Stomach (tissue), 4 donors: ENCODE measurements around the gene GADD45GIP1.

Experiments
- POLR2A ChIP-seq, 4 donors: fragments of 450-650 bp; IDR thresholded peaks; one replicate each; pipeline ENCODE4 v1.6.1; 2016; ENCODE audit warnings: antibody characterized with exemption in 4 of 4, control low read depth in 2 of 4, mild to moderate bottlenecking in 1 of 4, moderate library complexity in 1 of 4
- POLR2AphosphoS5 ChIP-seq, 3 donors: sonication (generic); formaldehyde crosslinking; IDR thresholded peaks; one replicate each; pipeline ENCODE4 v1.6.1; 2016; ENCODE audit warnings: antibody characterized with exemption in 3 of 3
- TF ChIP-seq, protein P1 (sequence below), 7 experiments: fragments of 450-650 bp in 4 of 7; fragments of 200-600 bp in 3 of 7; sonication (generic) in 3 of 7; IDR thresholded peaks; one replicate each; pipeline ENCODE4 v1.5.1; 2016 to 2019; ENCODE audit warnings: antibody characterized with exemption in 7 of 7, control low read depth in 2 of 7, mild to moderate bottlenecking in 1 of 7

DNA sequence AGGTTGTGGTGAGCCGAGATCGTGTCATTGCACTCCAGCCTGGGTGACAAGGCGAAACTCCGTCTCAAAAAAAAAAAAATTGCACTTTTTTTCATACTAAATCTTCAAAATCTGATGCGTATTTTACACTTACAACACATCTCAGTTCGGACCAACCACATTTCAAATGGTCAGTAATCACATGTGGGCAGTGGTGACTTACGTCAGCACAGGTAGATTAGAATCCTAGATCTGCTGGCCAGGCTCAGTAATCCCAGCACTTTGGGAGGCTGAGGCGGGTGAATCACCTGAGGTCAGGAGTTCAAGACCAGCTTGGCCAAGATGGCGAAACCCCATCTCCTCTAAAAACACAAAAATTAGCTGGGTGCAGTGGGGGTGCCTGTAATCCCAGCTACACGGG, 22.0 kb downstream of the GADD45GIP1 start:
- TF ChIP-seq, protein P1, sequence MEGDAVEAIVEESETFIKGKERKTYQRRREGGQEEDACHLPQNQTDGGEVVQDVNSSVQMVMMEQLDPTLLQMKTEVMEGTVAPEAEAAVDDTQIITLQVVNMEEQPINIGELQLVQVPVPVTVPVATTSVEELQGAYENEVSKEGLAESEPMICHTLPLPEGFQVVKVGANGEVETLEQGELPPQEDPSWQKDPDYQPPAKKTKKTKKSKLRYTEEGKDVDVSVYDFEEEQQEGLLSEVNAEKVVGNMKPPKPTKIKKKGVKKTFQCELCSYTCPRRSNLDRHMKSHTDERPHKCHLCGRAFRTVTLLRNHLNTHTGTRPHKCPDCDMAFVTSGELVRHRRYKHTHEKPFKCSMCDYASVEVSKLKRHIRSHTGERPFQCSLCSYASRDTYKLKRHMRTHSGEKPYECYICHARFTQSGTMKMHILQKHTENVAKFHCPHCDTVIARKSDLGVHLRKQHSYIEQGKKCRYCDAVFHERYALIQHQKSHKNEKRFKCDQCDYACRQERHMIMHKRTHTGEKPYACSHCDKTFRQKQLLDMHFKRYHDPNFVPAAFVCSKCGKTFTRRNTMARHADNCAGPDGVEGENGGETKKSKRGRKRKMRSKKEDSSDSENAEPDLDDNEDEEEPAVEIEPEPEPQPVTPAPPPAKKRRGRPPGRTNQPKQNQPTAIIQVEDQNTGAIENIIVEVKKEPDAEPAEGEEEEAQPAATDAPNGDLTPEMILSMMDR (IDR thresholded peaks at IDR 0.05), result no peak
- TF ChIP-seq POLR2A (IDR thresholded peaks at IDR 0.05), result no peak
- TF ChIP-seq POLR2AphosphoS5 (IDR thresholded peaks at IDR 0.05), result no peak
